Right ventricle myocardium superior (tissue), 1 donor: Measurements from ENCODE around the gene CCDC142. TPM values are rescaled to one million over a fixed set of nuclear protein-coding genes. Genes with fewer than 3 reads are reported as not detected.
"Not testable (repeated sequence)": the region's sequence is repeated elsewhere in the genome, so short reads cannot be mapped to it uniquely, and the experiment has no call there.

Experiments used
- ATAC-seq: fragments of 200-7000 bp; cut with Tn5 transposase; one replicate; pipeline ENCODE4 v1.9.1; 2020; ENCODE audit warnings: mild to moderate bottlenecking; ENCODE audit not compliant: poor library complexity
- DNase-seq: peaks from one replicate; pipeline ENCODE4 v3.0.0-alpha.2; 2020
- intact Hi-C: fragments of 100-400 bp; cut with DNase I; formaldehyde crosslinking; loops from one replicate; pipeline ENCODE4 v1.11.2; 2022
- total RNA-seq: library from RNA; stranded (reverse); fragmentation: NEBNext Ultra II Directional; extraction: Animal tissue kit (Norgen Biotek cat#: 25700); gene quantifications from one replicate; pipeline ENCODE4 v1.2.1, GENCODE V29; 2021
- donor health status: DM: no; HTN: yes; CAD: no; lungs with severe emphysema.

Gene CCDC142
- total RNA-seq, 1 donor from 2014 or later = 7.2 TPM

GRCh38 chr2:74502147-74502719, 19.4 kb upstream of the CCDC142 start:
- DNase-seq (no peak), ATAC-seq (peak; percentile 9)
- intact Hi-C loops = no loop called here

- intact Hi-C loops = loop anchor here (2.0 kb wide), 1 partner anchor 17 kb away; no protein-coding TSS in a partner anchor
- DNase-seq (no peak), ATAC-seq (no peak)
Observed at GRCh38 chr2:74501335-74502071, 18.7 kb upstream of the CCDC142 start.

- no peak for ATAC-seq
- DNase-seq = no peak
- intact Hi-C loops = loop anchor here (2.0 kb wide), 1 partner anchor 16 kb away; no protein-coding TSS in a partner anchor
Observed at GRCh38 chr2:74500578-74500946, 17.8 kb upstream of the CCDC142 start.

- intact Hi-C loops = loop anchor here (2.0 kb wide), 1 partner anchor 15 kb away; no protein-coding TSS in a partner anchor
- ATAC-seq = no peak
- no peak for DNase-seq
Observed at GRCh38 chr2:74499940-74500577, 17.3 kb upstream of the CCDC142 start.

- ATAC-seq (no peak), DNase-seq (no peak)
- intact Hi-C loops = no loop called here
Observed at GRCh38 chr2:74499267-74499939, 16.6 kb upstream of the CCDC142 start, which contains the start of gene LBX2. Gene LBX2 (minus strand): TSS chr2:74499603. CDS start chr2:74499537, 66 bp downstream.

- intact Hi-C loops = no loop called here
- no peak for ATAC-seq
- DNase-seq = no peak
Observed at GRCh38 chr2:74498500-74499266, 15.9 kb upstream of the CCDC142 start.

GRCh38 chr2:74497777-74498499, 15.1 kb upstream of the CCDC142 start:
- DNase-seq = no peak
- intact Hi-C loops = no loop called here
- peak; percentile 6 for ATAC-seq

GRCh38 chr2:74496997-74497776, 14.4 kb upstream of the CCDC142 start:
- no peak for ATAC-seq
- no peak for DNase-seq
- intact Hi-C loops = no loop called here

- intact Hi-C loops = no loop called here
- DNase-seq (no peak), ATAC-seq (no peak)
Observed at GRCh38 chr2:74495440-74495839, 12.6 kb upstream of the CCDC142 start.

- DNase-seq = no peak
- no peak for ATAC-seq
- intact Hi-C loops = no loop called here
Observed at GRCh38 chr2:74493546-74493945, 10.7 kb upstream of the CCDC142 start.

GRCh38 chr2:74491648-74492544, 9.1 kb upstream of the CCDC142 start:
- intact Hi-C loops = no loop called here
- no peak for ATAC-seq
- DNase-seq = no peak

GRCh38 chr2:74489906-74490305, 7.1 kb upstream of the CCDC142 start:
- DNase-seq (no peak), ATAC-seq (no peak)
- intact Hi-C loops = no loop called here

GRCh38 chr2:74488643-74489481, 6.1 kb upstream of the CCDC142 start:
- DNase-seq = no peak
- intact Hi-C loops = no loop called here
- ATAC-seq = no peak

GRCh38 chr2:74486141-74486540, 3.3 kb upstream of the CCDC142 start:
- ATAC-seq = no peak
- no peak for DNase-seq
- intact Hi-C loops = no loop called here

- intact Hi-C loops = loop anchor here (2.0 to 5.0 kb wide), 2 partner anchors 17 to 104 kb away; no protein-coding TSS in a partner anchor
- not testable (repeated sequence) for DNase-seq, ATAC-seq
Observed at GRCh38 chr2:74483675-74484164, 922 bp upstream of the CCDC142 start.
